ENCODE results near the gene EXOC2. TPM values are rescaled to one million over a fixed set of nuclear protein-coding genes. Genes with fewer than 3 reads are reported as not detected.

Gene EXOC2
- polyA plus RNA-seq (2011; rRNA removed) (16.0 and 23.5 TPM in 2 replicates), polyA minus RNA-seq (2011; rRNA and poly(A)+ RNA removed) (21.2 and 33.6 TPM in 2 replicates)

GRCh38 chr6:692858-693722 is at the start of gene EXOC2:
Gene EXOC2 (minus strand): TSS chr6:693139. CDS start chr6:637818, 55,321 bp downstream.
- no peaks in the 10 kb centered on the region for H3K36me3 ChIP-seq (ENCODE audit: control insufficient read depth, insufficient read depth, low read length)
- no peak for DNase-seq (ENCODE audit: low read depth)
- H3K4me3 ChIP-seq (ENCODE audit: low read depth, low read length), result peak within 1 kb of the TSS; percentile 90
- POLR2A ChIA-PET, result no interaction called here
- CTCF ChIA-PET, result interaction anchor here (1.7 kb wide), 1 partner anchor 9 kb away, joined by 6 read pairs; no protein-coding TSS in a partner anchor
- TF ChIP-seq, protein P1, sequence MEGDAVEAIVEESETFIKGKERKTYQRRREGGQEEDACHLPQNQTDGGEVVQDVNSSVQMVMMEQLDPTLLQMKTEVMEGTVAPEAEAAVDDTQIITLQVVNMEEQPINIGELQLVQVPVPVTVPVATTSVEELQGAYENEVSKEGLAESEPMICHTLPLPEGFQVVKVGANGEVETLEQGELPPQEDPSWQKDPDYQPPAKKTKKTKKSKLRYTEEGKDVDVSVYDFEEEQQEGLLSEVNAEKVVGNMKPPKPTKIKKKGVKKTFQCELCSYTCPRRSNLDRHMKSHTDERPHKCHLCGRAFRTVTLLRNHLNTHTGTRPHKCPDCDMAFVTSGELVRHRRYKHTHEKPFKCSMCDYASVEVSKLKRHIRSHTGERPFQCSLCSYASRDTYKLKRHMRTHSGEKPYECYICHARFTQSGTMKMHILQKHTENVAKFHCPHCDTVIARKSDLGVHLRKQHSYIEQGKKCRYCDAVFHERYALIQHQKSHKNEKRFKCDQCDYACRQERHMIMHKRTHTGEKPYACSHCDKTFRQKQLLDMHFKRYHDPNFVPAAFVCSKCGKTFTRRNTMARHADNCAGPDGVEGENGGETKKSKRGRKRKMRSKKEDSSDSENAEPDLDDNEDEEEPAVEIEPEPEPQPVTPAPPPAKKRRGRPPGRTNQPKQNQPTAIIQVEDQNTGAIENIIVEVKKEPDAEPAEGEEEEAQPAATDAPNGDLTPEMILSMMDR (IDR thresholded peaks at IDR 0.05; ENCODE audit: insufficient read depth, low read depth, low read length), result no peak
- H3K27me3 ChIP-seq (ENCODE audit: control insufficient read depth, insufficient read depth, low read length), result no peaks in the 10 kb centered on the region

GRCh38 chr6:741410-742339 is 48.7 kb upstream of the EXOC2 start:
- no peak for DNase-seq (ENCODE audit: low read depth)
- no peak overlapping the region for H3K4me3 ChIP-seq (ENCODE audit: low read depth, low read length)
- no peaks in the 10 kb centered on the region for H3K36me3 ChIP-seq (ENCODE audit: control insufficient read depth, insufficient read depth, low read length)
- ChIA-PET POLR2A (no interaction called here), CTCF (interaction anchor here (0.7 to 1.2 kb wide), 3 partner anchors 10 to 35 kb away, joined by 3 to 4 read pairs (median 3); no protein-coding TSS in a partner anchor)
- H3K27me3 ChIP-seq (ENCODE audit: control insufficient read depth, insufficient read depth, low read length), result no peaks in the 10 kb centered on the region
- TF ChIP-seq, protein P1 (IDR thresholded peaks at IDR 0.05; ENCODE audit: insufficient read depth, low read depth, low read length), result no peak

- H3K4me3 ChIP-seq (ENCODE audit: low read depth, low read length), result no peak overlapping the region
- H3K36me3 ChIP-seq (ENCODE audit: control insufficient read depth, insufficient read depth, low read length), result no peaks in the 10 kb centered on the region
- TF ChIP-seq, protein P1 (IDR thresholded peaks at IDR 0.05; ENCODE audit: insufficient read depth, low read depth, low read length), result no peak
- DNase-seq (ENCODE audit: low read depth), result no peak
- CTCF ChIA-PET, result interaction anchor here (0.7 to 2.2 kb wide), 4 partner anchors 15 to 158 kb away, joined by 3 to 6 read pairs (median 4); no protein-coding TSS in a partner anchor
- H3K27me3 ChIP-seq (ENCODE audit: control insufficient read depth, insufficient read depth, low read length), result peaks cover 2% of the 10 kb centered on the region; the same call in 1 of the 2 replicates
- POLR2A ChIA-PET, result no interaction called here
Measured at GRCh38 chr6:736657-737446, 43.9 kb upstream of the EXOC2 start.

- H3K36me3 ChIP-seq (ENCODE audit: control insufficient read depth, insufficient read depth, low read length), result no peaks in the 10 kb centered on the region
- no peak overlapping the region for H3K4me3 ChIP-seq (ENCODE audit: low read depth, low read length)
- TF ChIP-seq, protein P1 (IDR thresholded peaks at IDR 0.05; ENCODE audit: insufficient read depth, low read depth, low read length), result no peak
- POLR2A ChIA-PET, result no interaction called here
- CTCF ChIA-PET, result interaction anchor here (0.9 to 3.0 kb wide), 3 partner anchors 11 to 691 kb away, joined by 3 to 22 read pairs (median 4); no protein-coding TSS in a partner anchor
- H3K27me3 ChIP-seq (ENCODE audit: control insufficient read depth, insufficient read depth, low read length), result peaks cover 2% of the 10 kb centered on the region; the same call in 1 of the 2 replicates
- DNase-seq (ENCODE audit: low read depth), result no peak
Measured at GRCh38 chr6:733431-734219, 40.7 kb upstream of the EXOC2 start.
